Measurements from ENCODE around the gene ZP2.
"Not testable (repeated sequence)": the region's sequence is repeated elsewhere in the genome, so short reads cannot be mapped to it uniquely, and the experiment has no call there.

ZP2 gene

GRCh38 chr16:21211486-21211885, at the start of gene ZP2:
ZP2 (minus strand) TSS chr16:21211574; CDS start chr16:21211547, 27 bp downstream.
- DNase-seq = no peak

DNA sequence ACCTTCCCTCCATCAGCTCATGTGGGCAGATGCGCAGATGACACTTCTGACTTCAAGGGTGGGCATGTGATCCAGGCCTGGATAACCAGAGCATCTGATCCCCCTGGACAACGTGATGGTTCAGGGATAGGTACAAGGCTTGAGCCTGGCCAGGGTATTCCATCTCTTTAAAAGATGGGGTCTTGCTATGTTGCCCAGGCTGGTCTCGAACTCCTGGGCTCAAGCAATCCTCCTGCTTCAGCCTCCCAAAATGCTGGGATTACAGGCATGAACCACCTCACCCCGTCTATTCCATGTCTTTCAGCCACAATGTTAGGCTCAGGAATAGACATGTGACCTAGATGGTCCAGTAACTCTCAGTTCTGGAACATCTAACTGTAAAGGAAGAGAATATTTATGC, 45.9 kb upstream of the ZP2 start:
- no peak for DNase-seq

DNA sequence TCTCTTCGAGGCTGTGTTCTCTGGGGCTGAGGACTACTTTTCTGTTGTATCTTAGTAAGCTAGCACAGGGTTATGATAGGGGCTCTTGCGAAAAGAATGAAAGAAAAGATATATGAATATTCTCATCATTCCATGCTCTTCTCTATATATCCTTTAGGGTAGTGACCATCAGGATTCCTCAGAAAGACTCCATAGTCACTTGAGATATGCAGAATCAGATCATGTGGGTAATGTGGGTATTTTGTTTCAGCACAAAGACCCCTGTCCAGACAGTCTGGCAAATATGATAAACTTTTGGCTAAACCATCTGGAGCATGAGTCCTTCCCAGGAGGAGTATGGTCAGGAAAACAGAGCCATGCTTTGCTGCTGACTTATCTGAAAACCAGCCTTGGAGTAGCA, 45.3 kb upstream of the ZP2 start:
- no peak for DNase-seq

- no peak for DNase-seq
Observed at GRCh38 chr16:21253470-21253869, 42.1 kb upstream of the ZP2 start.

DNA sequence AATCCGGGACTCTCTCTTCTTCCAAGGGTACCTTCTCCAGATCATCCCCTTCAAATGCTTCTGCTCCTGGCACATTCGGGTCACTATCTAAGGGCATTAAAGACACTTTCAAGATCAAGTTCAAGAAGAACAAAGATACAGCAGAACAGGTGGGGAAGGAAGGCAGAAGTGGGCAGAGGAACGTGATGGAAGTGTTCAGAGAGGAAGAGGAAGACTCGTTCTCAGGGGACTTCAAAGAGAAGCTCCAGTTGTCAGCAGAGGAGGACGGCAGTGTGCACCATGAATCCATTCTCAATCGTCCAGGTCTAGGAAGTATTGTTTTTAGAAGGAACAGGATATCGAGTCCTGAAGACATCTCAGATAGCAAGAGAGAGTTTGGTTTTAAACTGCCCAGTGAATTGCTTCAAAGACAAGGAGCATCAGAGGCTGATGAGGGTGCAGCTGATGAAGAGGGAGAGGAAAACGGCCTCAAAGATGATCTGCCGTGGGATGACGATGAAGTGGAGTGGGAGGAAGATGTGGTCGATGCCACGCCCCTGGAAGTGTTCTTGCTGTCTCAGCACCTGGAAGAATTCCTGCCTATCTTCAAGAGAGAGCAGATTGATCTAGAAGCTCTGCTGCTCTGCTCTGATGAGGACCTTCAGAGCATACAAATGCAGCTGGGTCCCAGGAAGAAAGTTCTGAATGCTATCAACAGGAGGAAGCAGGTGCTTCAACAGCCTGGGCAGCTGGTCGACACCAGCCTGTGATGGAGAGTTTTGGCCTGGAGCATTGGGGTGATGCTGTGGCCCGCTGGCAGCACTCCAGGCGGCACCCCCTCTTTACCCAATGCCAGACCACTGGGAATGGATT, 38.9 kb upstream of the ZP2 start:
- no peak for DNase-seq

DNA sequence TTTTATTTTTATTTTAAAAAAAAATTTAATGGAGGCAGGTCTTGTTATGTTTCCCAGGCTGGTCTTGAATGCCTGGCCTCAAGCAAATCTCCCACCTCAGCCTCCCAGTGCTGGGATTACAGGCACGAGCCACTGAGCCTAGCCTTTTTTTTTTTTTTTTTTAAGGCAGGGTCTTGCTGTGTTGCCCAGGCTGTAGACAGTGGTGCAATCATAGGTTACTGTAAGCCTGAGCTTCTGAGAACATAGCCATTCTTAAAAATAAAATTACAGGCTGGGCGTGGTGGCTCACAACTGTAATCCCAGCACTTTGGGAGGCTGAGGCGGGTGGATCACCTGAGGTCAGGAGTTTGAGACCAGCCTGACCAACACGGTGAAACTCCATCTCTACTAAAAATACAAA, 36.8 kb upstream of the ZP2 start:
- not testable (repeated sequence) for DNase-seq

DNA sequence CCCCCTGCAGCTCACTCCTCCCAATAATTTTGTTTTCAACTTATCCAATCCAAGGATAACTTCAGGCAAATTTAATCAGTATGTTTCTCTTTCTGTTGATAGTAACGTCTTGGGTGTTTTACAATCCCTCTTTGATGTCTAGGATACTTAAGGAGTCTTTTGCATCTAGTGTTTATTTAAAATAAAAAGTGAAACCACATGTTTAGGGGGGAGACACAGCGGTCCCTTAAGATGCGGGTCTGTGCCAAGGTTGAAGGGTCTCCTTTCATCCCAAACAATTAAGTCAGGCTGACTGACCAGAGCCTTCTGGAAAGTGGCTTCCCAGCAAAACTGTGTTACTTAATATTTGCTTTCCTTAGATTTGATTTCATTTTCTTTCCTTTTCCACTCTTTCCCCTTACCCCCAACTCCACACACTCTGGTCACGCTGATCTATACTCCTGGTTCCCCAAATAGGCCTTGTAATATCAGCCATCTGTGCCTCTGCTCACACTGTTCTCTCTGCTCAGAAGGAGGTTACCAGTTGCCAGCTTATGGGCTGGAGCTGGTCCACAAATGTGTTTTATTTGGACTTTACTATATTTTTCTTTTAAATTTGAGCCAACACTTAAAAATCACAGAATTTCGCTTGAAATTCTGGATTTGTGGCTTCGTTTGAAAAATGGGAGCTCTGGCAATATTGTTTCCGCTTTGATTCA, 33.3 kb upstream of the ZP2 start:
- no peak for DNase-seq

DNA sequence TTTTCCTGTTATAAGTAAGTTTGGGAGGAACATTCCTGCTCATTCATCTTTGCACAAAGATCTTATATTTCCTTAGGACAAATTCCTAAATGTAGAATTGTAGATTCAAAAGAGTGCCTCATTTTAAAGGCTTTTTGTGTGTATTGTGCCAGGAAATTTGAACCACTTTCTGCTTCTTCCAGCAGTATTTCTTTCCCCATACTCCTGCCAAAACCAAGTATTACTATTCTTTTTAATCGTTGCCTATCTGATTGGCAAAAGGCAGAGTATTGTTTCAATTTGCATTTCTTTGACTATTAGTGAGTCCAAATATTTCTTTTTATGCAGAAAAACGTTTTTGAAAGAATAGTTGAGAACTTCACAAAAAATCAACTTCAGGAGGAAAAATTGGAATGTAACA, 31.4 kb upstream of the ZP2 start:
- no peak for DNase-seq

DNA sequence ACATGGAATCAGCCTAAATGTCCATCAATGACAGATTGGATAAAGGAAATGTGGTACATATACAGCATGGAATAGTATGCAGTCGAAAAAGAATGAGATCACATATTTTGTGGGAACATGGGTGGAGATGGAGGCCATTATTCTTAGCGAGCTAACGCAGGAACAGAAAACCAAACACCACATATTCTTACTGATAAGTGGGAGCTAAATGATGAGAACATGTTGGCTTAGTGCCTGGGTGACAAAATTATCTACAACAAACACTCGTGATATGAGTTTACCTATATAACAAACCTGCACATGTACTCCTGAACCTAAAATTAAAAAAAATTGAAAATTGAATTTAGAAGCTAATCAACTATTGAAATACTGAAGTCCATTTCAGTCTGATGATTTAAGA, 28.3 kb upstream of the ZP2 start:
- DNase-seq = no peak

DNA sequence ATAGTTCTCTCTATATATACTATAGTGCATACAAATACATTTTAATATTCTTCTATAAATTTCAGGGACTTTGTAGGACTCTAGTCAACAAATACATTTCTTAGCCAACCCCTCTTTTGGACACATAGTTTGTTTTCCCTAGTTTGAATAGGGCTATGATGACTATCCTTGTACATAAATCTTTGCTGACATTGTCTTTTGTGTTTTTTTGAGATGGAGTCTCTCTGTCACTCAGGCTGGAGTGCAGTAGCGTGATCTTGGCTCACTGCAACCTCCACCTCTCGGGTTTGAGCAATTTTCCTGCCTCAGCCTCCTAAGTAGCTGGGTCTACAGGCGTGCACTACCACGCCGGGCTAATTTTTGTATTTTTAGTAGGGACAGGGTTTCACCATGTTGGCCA, 25.5 kb upstream of the ZP2 start:
- DNase-seq = no peak

DNA sequence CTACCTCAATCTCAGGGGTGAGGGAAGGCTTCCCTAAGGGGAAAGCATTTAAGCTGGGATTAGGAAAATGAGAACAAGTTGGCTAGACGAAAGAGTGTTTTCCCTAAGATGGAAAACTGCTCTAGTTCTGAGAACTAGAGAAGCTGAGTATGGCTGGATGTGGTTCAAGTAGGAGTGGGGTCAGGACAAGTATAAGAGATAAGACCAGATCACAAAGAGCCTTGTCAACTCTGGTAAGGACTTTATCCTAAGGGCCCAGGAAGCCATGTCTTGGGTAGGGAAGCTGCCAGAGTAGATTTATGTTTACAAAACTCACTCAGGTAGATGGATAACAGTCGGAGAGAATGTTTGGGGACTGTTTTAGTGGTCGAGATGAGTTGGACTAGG, 23.8 kb upstream of the ZP2 start:
- DNase-seq = no peak

- no peak for DNase-seq
Observed at GRCh38 chr16:21233521-21234150, 22.3 kb upstream of the ZP2 start, which contains the start of gene ANKS4B. ANKS4B (plus strand) TSS chr16:21233699; CDS start chr16:21233738, 39 bp downstream.

- DNase-seq = no peak
Observed at GRCh38 chr16:21233045-21233520, 21.7 kb upstream of the ZP2 start.

- DNase-seq = no peak
Observed at GRCh38 chr16:21228361-21228872, 17.0 kb upstream of the ZP2 start.

DNA sequence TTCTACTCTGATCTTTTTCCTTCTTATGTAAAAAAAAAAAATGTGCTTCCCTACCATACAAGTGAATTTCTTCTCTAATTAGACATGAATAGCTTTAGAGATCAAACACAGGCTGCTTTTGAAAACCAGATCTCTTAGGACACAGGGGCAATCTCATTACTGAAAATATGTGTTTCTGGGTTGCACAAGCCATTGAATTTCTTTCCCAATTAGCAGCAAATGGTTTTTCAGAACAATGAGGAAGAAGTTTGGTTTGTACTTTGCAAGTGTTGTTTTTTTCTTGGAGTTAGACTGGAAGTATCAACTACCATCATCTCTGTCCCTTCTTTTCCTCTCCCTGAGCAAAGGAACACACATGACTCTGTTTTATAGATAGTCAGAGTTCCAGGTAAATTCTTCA, 16.5 kb upstream of the ZP2 start:
- no peak for DNase-seq

- no peak for DNase-seq
Observed at GRCh38 chr16:21226749-21227148, 15.4 kb upstream of the ZP2 start.

DNA sequence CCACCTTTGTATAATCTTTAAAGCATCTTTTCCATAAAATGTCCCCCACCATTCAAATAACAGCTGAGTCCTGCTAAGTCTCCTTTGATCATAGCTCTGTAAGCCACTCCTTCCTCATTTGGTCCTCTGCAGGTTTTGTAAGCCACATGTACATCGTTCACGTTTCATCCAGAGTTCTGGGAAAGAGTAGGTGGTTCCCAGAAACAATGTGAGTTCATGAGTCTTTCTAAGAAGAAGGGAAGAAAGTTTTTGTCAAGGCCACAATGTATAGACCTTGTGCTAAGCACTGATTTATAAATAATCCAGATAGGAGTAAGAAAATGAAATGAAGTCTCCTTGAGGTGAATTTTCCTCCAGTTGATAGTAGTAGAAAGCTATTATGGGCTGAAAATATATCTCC, 13.4 kb upstream of the ZP2 start:
- no peak for DNase-seq

GRCh38 chr16:21223787-21224186, 12.4 kb upstream of the ZP2 start:
- no peak for DNase-seq

GRCh38 chr16:21222495-21223337, 11.3 kb upstream of the ZP2 start:
- no peak for DNase-seq

DNA sequence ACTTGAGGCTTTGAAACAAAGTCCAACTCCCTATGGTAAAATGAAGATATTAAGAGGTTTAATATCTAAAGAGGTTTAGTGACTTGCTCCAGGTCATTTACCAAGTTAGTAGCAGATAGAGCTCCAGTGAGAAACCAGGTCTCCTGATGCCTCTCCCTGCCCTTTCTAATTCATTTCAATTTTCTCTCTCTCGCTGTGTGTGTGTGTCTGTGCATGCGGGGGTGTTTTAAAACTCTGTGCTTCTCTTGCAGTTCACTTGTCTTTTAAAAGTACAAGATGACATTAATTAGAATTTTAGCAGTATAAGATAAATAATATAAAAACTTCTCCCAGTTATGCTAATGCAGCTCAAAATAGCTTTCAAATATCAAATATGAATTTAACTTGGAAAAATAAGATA, 8.2 kb upstream of the ZP2 start:
- DNase-seq = no peak

GRCh38 chr16:21218153-21218552, 6.8 kb upstream of the ZP2 start:
- no peak for DNase-seq

DNA sequence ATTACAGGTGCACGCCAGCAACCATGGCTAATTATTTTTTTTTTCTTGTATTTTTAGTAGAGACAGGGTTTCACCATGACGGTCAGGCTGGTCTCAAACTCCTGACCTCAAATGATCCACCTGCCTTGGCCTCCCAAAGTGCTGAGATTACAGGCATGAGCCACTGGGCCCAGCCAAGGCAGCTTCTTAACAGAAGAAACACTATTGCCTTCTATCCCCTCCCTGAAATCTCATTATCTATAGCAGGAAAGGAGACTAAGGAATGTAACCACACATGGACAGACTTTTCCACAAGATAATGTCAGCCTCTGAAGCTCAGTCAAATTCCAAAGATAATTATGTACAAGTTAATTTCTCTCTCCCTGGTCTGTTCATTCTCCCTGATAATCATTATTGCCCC, 5.7 kb upstream of the ZP2 start:
- no peak for DNase-seq

- no peak for DNase-seq
Observed at GRCh38 chr16:21214086-21214485, 2.7 kb upstream of the ZP2 start.
